HEK293 (cell line): ENCODE measurements around the gene SGPL1.

Experiments
- PATZ1 ChIP-seq: fragments of 450-650 bp; formaldehyde crosslinking; IDR thresholded peaks from 2 replicates; pipeline ENCODE4 v1.5.1; 2016; ENCODE audit warnings: missing biosample characterization, missing genetic modification characterization
- TF ChIP-seq, protein P1 (sequence below): fragments of 450-650 bp; formaldehyde crosslinking; IDR thresholded peaks from 2 replicates; pipeline ENCODE4 v1.5.1; 2016; ENCODE audit warnings: missing biosample characterization, missing genetic modification characterization

DNA sequence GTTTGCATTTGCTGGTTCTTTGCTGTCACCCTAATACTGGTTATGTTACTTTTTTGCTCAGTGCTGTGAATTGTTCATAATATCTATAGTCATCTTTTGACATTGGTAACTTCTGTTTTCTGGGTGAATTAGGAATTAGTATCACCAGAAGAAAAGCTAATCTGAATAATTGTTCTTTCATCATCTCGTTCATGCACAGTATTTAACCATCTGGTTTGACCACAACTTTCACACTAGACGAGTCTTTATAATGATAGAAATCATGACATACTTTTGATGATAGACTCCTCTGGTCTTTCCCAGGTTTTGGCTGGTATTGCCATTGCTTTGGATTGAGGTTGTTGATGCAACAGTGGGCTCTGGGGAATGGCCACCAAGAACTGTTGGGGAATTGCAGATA is 25.1 kb downstream of the SGPL1 start:
- TF ChIP-seq, protein P1, sequence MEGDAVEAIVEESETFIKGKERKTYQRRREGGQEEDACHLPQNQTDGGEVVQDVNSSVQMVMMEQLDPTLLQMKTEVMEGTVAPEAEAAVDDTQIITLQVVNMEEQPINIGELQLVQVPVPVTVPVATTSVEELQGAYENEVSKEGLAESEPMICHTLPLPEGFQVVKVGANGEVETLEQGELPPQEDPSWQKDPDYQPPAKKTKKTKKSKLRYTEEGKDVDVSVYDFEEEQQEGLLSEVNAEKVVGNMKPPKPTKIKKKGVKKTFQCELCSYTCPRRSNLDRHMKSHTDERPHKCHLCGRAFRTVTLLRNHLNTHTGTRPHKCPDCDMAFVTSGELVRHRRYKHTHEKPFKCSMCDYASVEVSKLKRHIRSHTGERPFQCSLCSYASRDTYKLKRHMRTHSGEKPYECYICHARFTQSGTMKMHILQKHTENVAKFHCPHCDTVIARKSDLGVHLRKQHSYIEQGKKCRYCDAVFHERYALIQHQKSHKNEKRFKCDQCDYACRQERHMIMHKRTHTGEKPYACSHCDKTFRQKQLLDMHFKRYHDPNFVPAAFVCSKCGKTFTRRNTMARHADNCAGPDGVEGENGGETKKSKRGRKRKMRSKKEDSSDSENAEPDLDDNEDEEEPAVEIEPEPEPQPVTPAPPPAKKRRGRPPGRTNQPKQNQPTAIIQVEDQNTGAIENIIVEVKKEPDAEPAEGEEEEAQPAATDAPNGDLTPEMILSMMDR (tag by site-specific recombination): no peak
- no peak for TF ChIP-seq PATZ1
